Ishikawa (cell line): ENCODE measurements around the gene TUBGCP4.

Source experiments
- CEBPB ChIP-seq: IDR thresholded peaks from 2 replicates; pipeline ENCODE4 v1.6.1; 2012
- CREB1 ChIP-seq: IDR thresholded peaks from 2 replicates; pipeline ENCODE4 v1.6.1; 2012; ENCODE audit warnings: low read depth
- EGR1 ChIP-seq: IDR thresholded peaks from 2 replicates; pipeline ENCODE4 v1.6.1; 2012
- EP300 ChIP-seq: IDR thresholded peaks from 2 replicates; pipeline ENCODE4 v1.6.1; 2012; ENCODE audit warnings: borderline replicate concordance
- FOXM1 ChIP-seq: IDR thresholded peaks from 2 replicates; pipeline ENCODE4 v1.6.1; 2012; ENCODE audit warnings: low read depth, borderline replicate concordance
- NFIC ChIP-seq: IDR thresholded peaks from 2 replicates; pipeline ENCODE4 v1.6.1; 2012
- RAD21 ChIP-seq: IDR thresholded peaks from 2 replicates; pipeline ENCODE4 v1.6.1; 2012; ENCODE audit warnings: low read depth
- TAF1 ChIP-seq: IDR thresholded peaks from 2 replicates; pipeline ENCODE4 v1.6.1; 2012; ENCODE audit warnings: low read depth, mild to moderate bottlenecking
- TCF12 ChIP-seq: IDR thresholded peaks from 2 replicates; pipeline ENCODE4 v1.6.1; 2012; ENCODE audit warnings: low read depth
- TEAD4 ChIP-seq: IDR thresholded peaks from 2 replicates; pipeline ENCODE4 v1.6.1; 2012
- YY1 ChIP-seq: IDR thresholded peaks from 2 replicates; pipeline ENCODE4 v1.6.1; 2012; ENCODE audit warnings: low read depth
- ZBTB7A ChIP-seq: IDR thresholded peaks from 2 replicates; pipeline ENCODE4 v1.6.1; 2012; ENCODE audit warnings: low read depth
- TF ChIP-seq, protein P1 (sequence below): IDR thresholded peaks from 2 replicates; pipeline ENCODE4 v1.6.1; 2012
- TF ChIP-seq, protein P2 (sequence below): IDR thresholded peaks from 2 replicates; pipeline ENCODE4 v1.6.1; 2012
- TF ChIP-seq, protein P3 (sequence below): IDR thresholded peaks from 2 replicates; pipeline ENCODE4 v1.6.1; 2012; ENCODE audit warnings: low read depth, mild to moderate bottlenecking

TUBGCP4 gene

DNA sequence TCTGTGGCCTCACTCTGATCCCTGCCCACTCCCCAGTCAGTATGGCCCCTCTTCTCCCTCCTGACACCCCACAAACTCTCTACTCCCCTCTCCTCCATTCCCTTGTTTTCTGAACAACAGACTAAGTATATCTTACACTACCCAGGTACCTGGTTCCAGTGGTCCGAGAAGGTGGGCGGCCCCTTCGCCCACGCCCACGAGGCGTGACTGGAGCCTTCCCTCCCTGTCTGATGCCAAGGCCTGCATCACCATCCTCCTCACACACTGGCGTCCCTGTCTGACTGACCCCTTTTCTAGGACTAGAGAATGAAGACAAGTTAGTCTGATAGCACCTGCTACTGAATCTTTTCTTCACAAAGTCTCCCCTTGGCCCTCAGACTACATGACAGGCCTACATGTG, 50.0 kb downstream of the TUBGCP4 start:
- TF ChIP-seq TCF12 (no peak), FOXM1 (no peak), RAD21 (no peak), ZBTB7A (no peak), NFIC (no peak), TAF1 (no peak), YY1 (no peak)
- TF ChIP-seq, protein P1, sequence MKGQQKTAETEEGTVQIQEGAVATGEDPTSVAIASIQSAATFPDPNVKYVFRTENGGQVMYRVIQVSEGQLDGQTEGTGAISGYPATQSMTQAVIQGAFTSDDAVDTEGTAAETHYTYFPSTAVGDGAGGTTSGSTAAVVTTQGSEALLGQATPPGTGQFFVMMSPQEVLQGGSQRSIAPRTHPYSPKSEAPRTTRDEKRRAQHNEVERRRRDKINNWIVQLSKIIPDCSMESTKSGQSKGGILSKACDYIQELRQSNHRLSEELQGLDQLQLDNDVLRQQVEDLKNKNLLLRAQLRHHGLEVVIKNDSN = no peak
- TF ChIP-seq, protein P2, sequence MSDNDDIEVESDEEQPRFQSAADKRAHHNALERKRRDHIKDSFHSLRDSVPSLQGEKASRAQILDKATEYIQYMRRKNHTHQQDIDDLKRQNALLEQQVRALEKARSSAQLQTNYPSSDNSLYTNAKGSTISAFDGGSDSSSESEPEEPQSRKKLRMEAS = no peak

DNA sequence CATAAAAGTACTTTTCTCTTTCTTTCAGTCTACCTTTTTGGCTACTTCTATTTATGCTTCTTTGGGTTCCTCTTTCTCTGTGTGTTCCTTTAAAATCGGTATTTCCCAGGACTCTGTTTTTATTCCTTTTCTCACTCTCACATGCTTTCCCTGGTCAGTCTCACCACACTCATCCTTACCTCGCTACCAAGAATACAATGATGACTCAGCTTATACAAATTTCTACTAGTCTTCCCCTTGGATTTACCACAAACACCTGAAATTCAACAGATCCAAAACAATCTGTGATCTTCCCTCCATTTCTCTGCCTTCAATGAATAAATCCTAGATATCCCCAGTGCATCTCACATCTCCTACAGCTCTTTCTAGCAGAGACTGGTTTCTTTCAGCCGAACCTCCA, 52.9 kb downstream of the TUBGCP4 start:
- no peak for TF ChIP-seq FOXM1
- no peak for TF ChIP-seq EGR1
- no peak for TF ChIP-seq CREB1
- TF ChIP-seq TCF12 = no peak
- no peak for TF ChIP-seq CEBPB
- no peak for TF ChIP-seq TAF1

DNA sequence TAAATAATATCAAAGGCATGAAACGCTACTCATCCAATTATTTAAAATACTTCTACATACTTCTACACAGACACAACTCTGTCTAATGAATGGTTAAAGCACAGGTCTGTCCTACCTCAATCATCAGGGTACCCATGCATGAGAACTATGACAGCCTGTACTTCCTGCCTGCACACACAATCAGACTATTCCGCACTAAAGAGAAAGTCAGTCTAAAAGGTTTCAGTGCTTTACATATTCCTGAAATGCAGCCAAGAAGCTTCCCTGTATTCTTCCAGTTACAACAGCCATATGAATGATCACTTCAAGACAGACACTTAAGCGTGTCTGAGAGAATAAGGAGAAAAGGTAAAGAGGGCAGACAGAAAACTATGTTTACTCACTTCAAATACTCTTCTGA, 58.8 kb downstream of the TUBGCP4 start:
- TF ChIP-seq RAD21 (no peak), CEBPB (no peak), YY1 (no peak), EGR1 (no peak), EP300 (no peak), TCF12 (no peak), TAF1 (no peak), CREB1 (no peak)
- TF ChIP-seq, protein P1 = no peak

DNA sequence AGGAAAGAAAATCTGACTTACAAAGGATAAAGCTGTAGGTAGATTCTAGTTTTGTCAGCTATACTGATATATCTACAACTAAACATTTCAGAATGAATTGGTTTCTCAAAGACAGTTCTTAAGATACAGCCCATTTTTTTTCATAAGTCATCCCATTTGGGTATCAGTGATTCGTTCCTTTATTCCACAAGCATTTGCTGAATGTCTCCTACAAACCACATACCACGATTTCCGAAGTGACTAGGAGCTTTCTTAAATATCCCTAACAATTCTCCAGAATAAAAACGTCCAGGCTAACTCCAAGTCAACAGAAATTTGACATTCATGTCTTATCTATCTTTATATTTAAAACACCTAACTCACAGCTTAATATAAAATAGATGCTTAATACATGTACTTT, 62.3 kb downstream of the TUBGCP4 start:
- TF ChIP-seq FOXM1 (no peak), YY1 (no peak), RAD21 (no peak), ZBTB7A (no peak), TEAD4 (no peak)
- TF ChIP-seq, protein P2 = no peak
- TF ChIP-seq, protein P3, sequence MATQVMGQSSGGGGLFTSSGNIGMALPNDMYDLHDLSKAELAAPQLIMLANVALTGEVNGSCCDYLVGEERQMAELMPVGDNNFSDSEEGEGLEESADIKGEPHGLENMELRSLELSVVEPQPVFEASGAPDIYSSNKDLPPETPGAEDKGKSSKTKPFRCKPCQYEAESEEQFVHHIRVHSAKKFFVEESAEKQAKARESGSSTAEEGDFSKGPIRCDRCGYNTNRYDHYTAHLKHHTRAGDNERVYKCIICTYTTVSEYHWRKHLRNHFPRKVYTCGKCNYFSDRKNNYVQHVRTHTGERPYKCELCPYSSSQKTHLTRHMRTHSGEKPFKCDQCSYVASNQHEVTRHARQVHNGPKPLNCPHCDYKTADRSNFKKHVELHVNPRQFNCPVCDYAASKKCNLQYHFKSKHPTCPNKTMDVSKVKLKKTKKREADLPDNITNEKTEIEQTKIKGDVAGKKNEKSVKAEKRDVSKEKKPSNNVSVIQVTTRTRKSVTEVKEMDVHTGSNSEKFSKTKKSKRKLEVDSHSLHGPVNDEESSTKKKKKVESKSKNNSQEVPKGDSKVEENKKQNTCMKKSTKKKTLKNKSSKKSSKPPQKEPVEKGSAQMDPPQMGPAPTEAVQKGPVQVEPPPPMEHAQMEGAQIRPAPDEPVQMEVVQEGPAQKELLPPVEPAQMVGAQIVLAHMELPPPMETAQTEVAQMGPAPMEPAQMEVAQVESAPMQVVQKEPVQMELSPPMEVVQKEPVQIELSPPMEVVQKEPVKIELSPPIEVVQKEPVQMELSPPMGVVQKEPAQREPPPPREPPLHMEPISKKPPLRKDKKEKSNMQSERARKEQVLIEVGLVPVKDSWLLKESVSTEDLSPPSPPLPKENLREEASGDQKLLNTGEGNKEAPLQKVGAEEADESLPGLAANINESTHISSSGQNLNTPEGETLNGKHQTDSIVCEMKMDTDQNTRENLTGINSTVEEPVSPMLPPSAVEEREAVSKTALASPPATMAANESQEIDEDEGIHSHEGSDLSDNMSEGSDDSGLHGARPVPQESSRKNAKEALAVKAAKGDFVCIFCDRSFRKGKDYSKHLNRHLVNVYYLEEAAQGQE = no peak

DNA sequence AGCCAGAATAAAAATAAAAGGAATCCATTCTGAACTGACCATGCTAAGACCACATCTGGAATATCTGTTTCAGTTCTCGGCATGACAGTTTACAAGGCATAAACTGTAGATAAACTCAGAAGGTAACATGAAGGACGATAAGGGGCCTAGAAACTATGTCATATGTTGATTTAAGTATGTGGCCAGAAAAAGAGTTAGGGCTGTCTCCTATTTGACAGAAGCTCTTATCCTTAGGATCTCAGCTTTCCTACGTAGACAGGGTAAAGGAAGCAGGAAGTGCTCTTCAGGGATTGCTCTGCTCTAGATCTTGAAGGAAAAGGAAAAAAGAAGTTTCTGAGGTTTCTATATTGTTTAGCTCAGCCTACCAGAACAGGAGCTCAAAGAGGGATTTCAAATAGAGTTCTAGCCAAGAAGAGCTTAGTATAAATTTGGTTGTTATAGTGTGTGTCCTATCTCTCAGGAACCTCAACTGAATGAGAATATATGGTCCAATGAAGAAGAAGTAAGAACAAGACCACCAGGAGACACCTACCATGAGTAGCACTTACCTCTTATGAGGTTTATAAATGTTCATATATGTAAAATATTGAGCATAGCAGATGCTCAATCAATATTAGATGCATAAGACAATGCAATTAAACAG, 62.9 kb downstream of the TUBGCP4 start:
- TF ChIP-seq FOXM1 (no peak), ZBTB7A (no peak), YY1 (no peak), CEBPB (no peak), TEAD4 (no peak), RAD21 (no peak)
- TF ChIP-seq, protein P2 = no peak

DNA sequence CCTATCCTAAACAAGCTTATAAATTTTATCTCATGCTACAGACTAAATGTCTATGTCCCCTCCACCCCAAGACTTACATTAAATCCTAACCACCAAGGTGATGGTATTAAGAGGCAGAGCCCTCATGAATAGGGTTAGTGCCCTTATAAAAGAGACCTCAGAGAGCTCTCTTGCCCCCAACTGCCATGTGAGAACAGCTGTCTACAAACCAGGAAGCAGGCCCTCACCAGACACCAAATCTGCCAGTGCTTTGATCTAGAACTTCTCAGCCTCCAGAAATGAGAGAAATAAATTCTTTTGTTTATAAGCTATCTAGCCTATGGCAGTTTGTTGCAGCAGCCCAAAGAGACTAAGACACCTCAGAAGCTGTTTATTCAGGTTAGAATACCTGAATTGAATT, 63.5 kb downstream of the TUBGCP4 start:
- no peak for TF ChIP-seq TCF12
- no peak for TF ChIP-seq EP300
- TF ChIP-seq CEBPB = no peak
- no peak for TF ChIP-seq CREB1
- no peak for TF ChIP-seq FOXM1
- TF ChIP-seq, protein P1 = no peak
- TF ChIP-seq TEAD4 = no peak
- TF ChIP-seq, protein P3 = no peak
- TF ChIP-seq RAD21 = no peak
- TF ChIP-seq TAF1 = no peak
- TF ChIP-seq NFIC = no peak
